Measurements from ENCODE around the gene BORCS5.

GRCh38 chr12:12510551-12510950 lies 153.7 kb downstream of the BORCS5 start:
- no peak for TF ChIP-seq POLR2AphosphoS5 (IDR thresholded peaks at IDR 0.05; ENCODE audit: low read depth, low read length)
- TF ChIP-seq REST (IDR thresholded peaks at IDR 0.05; ENCODE audit: insufficient read depth in 1 of 2, low read depth in 2 of 2, low read length in 2 of 2) = no peak
- TF ChIP-seq TAF1 (IDR thresholded peaks at IDR 0.05; ENCODE audit: borderline replicate concordance, insufficient read depth, low read length) = no peak

All from PFSK-1 (cell line).